NCI-H1417 treated with DMSO at 0.1 percent for 48 hours (cell line): ENCODE measurements around the gene MISP3.

Experiments
- DNase-seq: peaks from one replicate; lab custom pipeline; 2025; lab: John Stamatoyannopoulos, UW

The MISP3 gene

GRCh38 chr19:14122924-14123323, 50.3 kb downstream of the MISP3 start:
- DNase-seq = no peak
